Measurements from ENCODE around the gene ZDHHC17.

GRCh38 chr12:76720068-76720467, 43.8 kb upstream of the ZDHHC17 start:
- TF ChIP-seq CTCF (IDR thresholded peaks at IDR 0.05) (no peak), POLR2A (IDR thresholded peaks at IDR 0.05) (no peak)
